CD4-positive, alpha-beta T cell treated with Interleukin-6 at 100 ng/mL for 8 hours (primary cell): ENCODE results near the gene NHERF2.
"Not testable (repeated sequence)": the region's sequence is repeated elsewhere in the genome, so short reads cannot be mapped to it uniquely, and the experiment has no call there.

Source experiments
- DNase-seq: peaks from one replicate; pipeline ENCODE4 v3.0.0-alpha.2; 2020; ENCODE audit warnings: mixed read lengths, low spot score

The NHERF2 gene

DNA sequence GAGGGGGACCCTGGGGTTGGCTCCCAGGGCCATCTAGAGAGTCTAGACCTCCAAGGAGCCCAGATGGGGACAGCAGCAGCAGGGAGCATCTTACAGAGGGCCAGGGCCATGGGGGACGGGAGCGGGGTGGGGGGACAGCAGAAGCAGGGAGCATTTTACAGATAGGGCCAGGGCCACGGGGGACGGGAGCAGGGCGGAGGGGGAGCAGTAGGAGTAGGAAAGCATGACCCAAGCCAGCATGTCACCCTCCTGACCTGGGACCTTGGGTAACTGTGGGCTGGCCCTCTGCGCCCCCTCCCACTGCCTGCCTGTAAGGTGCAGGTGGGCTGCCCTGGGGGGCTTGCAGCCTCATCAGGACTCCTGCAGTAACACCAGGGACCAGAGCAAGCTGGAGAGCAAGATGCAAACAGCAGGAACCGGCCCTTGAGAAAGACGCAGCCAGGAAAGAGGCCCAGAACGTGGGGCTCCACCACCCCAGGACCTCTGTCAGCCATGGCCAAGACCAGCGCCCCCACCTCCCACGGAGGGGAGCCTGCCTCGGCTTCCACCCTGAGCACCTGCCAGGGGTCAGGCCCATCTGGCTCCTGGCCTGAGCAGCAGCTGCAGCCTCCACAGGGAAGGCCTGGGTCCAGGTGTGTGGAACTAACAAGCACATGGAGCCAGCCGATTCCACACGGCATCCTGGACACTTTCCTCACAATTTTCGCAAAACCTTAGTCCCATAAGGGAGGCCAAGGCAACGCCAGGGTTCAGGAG is 19.4 kb upstream of the NHERF2 start:
- no peak for DNase-seq

DNA sequence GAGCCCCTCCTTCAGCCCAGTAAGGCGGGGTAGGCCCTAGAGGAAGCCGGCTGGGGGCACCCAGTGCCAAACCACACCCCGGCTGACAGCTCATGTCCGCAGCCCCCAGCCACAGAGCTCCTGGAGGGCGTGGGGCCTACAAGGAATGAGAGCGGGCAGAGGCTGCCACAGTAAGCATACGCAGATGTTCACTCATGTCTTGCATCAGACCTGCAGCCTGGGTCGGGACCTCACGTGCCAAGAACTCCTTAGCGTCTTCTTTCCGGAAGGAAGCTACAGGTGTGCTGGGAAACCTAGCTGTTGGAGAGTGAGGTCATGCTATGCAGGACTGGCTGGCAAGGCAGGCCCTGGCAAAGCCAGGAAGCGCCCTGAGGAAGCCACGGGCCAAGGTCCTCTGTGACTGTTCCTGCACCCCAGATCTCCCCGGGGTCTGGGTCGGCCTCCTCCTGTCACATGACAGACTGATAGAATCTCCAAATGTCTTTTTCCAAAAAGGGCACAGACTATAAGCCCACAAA is 18.6 kb upstream of the NHERF2 start:
- no peak for DNase-seq

DNA sequence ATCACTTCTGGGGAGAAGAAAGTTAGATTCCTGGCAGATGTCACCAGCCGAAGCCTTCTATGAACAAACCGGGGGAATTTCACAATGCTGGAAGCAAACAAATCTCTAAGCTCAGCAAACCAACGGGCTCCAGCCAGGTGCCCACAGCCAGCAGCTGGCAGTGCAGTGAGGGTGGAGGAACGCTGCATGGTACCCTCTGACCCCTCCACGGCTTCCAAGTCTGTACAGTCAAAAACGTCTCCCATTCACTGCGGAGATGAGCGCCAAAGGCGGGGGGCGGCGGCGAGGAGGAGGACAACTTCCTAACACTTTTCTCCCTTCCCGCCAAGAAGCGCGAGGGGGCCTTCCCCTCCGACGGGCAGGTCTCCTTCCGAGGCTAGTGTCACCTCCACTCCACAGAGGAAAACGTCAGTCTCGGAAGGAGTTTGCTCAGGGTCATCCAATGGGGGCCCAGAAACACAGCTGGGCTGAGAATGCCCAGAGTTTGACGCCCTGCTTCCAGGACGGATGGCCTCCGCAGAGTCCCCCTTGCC is 18.0 kb upstream of the NHERF2 start:
- no peak for DNase-seq

DNA sequence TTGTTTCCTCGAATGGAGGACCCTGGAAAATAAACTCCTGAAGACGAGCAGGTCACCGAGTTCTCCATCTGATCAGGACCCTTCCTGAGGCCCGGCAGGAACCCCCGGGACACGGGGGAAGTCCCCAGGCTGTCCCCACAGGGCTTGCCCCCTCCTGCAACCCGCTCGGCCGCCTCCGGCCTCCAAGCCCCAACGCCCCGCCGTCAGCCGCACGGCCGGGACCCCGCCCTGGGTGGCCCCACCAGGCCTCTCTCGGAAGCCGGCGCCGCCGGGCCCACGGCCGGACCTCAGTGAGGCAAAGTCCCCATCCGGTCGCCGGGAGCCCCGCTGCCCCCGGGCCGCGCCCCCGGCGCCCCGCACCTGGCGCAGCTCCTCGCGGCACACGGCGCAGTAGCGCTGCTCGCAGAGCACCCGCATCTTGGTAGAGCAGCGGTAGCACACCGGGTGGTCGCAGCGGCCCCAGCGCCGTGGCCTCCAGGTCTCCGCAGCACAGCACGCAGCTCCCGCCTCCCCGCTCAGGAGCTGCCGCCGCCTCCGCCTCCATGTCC is 17.5 kb upstream of the NHERF2 start:
- no peak for DNase-seq

DNA sequence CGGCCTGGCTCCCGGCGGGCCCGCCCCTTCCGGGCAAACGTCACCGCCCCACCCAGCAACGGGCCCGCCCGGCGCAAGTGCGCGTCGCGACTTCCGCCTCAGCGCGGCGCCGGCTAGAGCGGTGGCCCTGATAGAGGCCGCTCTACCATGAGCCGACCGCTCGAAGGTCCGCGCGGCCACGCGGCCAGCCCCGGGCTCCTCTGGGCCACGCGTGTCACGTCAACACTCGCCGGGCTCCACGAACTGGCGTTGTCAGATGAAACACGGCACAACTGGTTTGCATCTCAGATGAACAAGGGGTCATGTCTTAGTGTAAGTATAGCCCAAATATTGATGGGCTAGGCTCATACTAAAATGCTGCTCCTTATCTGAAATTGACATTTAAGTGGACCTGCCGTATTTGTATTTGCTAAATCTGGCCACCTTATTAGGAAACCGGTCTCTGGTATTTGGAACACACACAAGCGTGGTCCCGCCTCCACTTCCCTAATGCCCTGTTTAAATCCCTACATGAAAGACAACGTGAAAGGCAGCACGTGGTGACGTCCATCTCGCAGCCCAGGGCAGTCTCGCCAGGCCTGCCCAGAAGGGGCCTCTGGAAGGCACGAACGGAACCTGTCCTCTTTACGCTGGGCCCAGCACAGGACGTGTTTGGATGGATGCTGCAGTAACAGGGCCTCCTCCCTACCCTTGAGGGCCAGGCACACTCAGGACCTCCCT is 16.8 kb upstream of the NHERF2 start, which contains the start of gene ZNF598:
ZNF598 (minus strand) TSS at position 31 of the 720 bp plus-strand sequence.
- peak; percentile 68 for DNase-seq

DNA sequence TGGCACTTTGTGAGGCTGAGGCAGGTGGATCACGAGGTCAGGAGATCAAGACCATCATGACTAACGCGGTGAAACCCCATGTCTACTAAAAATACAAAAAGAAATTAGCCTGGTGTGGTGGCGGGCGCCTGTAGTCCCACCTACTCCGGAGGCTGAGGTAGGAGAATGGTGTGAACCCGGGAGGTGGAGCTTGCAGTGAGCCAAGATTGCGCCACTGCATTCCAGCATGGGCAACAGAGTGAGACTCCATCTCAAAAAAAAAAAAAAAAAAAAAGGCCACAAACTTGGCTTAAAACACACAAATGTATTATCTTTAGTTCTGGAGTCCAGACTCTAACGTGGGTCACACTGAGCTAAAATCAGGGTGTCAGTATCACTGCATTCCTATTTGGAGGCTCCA is 15.0 kb upstream of the NHERF2 start:
- not testable (repeated sequence) for DNase-seq

DNA sequence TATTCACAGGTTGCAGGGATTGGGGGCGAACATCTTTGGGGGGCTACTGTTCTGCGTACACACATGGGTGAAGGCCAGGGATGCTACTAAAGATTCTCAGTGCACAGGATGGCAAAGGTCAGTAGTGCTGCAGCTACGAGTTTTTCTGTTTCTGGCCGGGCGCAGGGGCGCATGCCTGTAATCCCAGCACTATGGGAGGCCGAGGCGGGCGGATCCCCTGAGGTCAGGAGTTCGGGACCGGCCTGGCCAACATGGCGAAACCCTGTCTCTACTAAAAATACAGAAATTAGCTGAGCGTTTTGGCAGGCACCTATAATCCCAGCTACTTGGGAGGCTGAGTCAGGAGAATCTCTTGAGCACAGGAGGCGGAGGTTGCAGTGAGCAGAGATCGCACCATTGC is 13.2 kb upstream of the NHERF2 start:
- no peak for DNase-seq

DNA sequence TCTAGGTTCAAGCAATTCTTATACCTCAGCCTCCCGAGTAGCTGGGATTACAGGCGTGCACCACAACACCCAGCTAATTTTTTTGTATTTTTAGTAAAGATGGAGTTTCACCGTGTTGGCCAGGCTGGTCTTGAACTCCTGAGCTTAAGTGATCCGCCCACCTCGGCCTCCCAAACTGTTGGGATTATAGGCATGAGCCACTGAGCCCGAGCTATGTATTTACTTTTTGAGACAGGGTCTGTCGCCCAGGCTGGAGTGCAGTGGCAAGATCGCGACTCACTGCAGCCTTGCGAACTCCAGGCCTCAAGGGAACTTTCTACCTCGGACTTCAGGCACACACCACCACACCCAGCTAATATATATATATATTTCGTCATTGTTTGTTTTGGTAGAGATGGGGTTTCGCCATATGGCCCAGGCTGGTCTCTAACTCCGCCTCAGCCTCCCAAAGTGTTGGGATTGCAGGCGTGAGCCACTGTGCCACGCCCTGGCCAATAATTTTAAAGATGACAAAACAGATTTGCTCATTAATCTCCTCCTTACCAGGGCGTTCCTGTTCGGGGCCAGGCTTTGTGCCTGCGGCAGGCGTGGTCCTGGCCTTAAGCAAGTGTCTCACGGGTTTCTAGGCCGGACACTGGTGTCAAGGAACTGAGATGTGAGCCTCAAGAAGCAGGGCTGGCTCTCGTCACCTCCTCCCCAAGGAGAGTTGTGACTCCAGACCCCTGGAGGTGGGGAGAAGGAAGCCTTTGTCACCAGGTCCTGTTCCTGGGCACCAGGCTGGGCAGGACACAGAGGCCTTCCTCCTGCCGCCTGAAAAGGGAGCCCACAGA is 11.4 kb upstream of the NHERF2 start:
- DNase-seq, result no peak

DNA sequence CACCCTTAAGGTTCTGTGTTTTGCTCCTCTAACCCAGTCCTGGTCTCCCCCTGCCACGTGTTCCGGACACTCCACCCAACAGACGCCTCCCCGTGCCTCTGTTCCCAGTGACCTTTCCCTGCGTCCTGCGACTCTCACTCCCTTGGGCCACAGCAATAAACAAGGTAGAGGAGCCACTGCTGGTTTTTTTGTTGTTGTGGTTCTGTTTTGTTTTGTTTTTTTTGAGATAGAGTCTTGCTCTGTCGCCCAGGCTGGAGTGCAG is 10.8 kb upstream of the NHERF2 start:
- no peak for DNase-seq

DNA sequence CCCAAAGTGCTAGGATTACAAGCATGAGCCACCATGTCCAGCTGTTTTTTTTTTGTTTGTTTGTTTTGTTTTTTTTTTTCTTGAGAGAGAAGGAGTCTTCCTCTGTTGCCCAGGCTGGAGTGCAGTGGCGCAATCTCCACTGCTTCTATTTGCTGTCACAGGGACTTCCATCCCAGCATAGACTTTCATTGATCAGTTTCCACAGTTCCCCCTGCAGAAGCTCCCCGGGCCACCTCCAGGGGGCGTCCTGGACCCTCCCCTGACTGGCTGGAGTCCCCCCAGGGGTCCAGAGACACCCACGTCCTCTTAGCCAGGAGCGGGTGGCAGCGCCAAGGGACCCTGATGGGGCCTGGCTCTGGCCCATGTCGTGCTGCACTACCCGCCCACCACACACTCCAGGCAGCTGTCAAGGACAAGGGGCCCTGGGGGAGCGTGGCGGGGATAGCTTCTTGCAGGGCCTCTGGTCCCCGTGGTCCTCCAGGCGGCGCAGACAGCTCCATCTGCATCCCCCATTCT is 10.2 kb upstream of the NHERF2 start:
- no peak for DNase-seq

DNA sequence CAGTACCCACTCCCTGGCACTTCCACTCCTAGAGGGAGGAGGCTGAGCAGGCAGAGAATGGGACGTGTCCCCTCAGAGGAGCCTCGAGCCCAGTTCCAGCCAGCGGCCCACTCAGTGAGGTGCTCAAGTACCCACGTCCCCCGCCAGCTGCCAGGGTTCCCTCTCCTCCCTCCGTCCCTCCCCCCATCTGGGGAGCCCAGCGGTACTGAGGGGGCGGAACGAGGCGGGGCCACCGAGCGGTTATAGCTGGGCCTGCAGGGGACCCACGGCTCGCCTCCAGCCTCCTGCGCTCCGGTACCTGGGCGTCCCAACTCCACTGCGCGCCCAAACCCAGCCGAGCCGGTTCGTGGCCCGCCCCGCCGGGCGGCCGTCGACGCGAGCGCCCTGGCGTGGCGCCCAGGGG is 7.2 kb upstream of the NHERF2 start, which contains the start of gene NPW:
NPW (plus strand) TSS at position 268 of the 403 bp plus-strand sequence.
- DNase-seq, result no peak

DNA sequence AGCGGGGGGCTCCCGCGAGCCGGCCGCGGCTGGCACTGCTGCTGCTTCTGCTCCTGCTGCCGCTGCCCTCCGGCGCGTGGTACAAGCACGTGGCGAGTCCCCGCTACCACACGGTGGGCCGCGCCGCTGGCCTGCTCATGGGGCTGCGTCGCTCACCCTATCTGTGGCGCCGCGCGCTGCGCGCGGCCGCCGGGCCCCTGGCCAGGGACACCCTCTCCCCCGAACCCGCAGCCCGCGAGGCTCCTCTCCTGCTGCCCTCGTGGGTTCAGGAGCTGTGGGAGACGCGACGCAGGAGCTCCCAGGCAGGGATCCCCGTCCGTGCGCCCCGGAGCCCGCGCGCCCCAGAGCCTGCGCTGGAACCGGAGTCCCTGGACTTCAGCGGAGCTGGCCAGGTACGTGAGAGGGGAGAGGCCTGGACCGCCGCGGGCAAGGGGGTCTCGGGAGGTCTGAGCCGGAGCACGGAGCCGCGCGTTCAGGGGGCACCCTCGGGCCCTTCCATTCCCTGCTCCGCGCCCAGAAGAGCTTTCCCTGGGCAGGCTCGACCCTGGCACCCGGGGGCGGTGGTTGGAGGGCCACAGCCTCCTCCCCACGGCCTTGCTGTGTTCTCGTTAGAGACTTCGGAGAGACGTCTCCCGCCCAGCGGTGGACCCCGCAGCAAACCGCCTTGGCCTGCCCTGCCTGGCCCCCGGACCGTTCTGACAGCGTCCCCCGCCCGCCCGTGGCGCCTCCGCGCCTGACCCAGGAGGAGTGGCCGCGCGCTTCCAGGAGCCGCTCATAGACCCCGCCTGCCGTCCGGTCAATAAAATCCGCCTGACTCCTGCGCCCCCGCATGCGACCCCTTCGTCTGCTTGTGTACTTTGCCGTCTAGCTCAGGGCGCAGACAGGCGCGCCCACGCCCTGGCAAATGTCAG is 6.5 kb upstream of the NHERF2 start:
- no peak for DNase-seq

DNA sequence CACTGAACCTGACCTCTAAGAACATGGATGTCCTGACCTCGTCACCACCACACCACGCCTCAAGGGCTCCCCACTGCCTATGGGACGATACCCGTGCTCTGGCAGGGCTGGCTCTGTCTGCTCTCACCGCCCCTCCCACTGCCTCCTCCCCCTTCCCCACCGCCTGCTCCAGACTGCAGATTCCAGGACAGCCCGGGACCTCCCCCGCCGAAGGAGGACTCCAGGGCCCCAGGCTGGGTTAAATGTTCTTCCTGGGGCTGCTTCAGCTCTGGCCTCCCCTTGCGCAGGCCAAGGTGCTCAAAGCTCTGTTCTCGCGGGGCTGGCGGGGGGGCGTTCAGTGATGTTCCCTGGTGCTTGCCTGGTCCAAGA is 4.0 kb upstream of the NHERF2 start:
- no peak for DNase-seq

DNA sequence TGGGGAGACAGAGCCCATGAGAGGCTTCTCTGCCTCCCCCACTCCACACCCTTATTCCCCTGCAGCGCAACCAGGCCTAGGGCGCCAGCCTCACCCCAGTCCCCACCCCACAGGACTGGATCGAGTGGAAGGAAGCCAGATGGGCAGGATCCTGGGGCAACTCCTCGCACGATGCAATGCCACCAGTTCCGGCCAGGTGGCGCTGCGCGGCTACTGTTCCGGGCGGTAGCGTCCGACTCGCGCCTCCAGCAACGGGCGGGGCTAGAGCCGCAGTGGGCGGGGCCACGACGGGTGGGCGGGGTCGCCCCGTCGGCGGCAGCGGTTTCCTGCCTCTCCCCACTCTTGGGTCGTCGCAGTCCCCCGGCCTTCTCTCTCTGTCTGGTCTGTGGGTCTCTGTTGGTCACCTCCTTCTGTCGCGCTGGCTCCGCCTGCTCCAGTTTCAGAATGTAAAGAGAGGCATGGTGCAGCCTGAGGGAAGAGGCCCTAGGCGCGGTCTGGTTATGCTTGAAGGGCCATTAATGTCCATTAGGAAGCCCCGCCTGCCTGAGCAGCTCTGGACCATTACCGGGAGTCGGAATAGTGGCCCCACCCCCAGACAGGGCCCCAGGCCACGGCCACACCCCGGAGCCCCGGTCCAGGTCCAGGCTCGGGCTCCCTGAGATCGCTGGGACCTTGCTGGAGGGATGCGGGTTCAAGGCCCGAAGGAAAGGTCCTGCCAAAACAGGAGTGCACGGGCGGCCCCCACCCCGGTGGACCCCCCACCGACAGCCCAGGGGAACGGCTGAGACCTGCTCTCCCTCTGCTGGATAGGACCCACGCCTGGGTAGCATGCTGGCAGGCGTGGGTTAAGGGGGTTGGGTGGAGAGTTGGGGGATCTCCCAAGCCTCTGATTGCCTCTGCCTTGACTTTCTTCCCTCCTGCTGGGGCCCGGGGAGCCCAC is 3.3 kb upstream of the NHERF2 start:
- peak; percentile 94 for DNase-seq

DNA sequence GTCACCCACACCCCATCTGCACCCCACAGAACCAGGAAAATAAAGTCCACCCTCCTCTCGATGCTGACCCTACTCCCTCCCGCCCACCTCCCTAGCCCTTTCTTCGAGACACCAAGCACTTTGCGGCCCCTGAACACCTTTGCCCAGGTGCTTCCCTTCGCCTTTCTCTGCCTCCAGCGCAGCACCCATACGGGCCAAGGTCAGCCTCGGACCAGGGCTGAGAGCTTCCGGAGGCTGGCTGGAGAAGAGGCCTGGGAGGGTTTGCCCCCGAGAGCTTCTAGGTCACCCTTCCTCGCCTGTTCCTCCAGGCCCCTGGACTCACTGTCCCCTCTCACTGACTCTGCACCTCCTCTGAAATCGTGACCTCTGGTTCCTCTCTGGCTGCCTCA is 2.7 kb upstream of the NHERF2 start:
- no peak for DNase-seq

DNA sequence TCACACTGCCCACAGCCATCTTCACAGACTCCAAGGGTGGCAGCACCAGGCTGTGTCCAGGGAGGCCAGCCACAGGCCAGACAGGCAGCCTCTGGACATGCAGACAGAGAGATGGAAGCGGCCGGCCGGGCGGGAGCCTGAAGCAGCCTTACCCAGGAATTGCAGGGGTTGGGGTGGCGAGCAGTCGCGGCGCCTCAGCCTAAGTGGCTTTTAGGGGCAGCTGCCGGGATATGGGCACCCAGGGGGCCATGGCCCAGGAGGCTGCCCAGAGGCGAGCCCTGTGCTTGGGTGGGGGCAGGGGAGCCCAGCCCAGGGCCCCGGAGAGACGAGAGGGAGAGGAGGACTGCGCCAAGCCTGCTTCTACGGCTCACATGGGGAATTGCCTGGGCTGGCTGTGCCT is 1.5 kb upstream of the NHERF2 start:
- DNase-seq, result no peak

DNA sequence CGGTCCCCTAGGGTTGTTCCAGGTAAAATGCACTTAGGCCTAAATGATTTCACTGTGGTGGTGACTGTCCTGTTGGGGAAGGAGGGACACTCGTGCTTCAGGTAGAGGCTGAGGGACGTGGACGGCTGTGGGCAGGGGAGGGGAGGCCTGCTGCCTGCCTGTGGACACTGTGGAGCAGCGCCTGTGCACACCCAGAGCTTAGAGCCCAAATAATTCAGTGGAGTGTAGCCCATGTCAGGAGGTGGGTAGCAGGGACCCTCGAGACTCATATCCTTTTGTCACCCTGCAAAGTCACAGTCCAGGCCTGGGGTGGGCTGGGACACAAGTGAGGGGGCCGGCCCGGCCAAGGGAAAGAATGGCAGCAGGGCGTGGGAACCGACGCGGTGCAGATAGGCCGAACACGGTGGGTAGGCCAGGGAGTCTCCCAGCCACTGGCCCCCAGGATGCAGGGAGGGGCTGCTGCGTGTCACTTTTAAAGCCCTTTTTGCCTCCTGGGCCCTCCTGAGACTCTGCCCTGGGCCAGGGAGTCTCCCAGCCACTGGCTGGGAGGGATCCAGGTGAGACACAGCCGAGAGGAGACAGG is 733 bp upstream of the NHERF2 start:
- DNase-seq, result no peak

DNA sequence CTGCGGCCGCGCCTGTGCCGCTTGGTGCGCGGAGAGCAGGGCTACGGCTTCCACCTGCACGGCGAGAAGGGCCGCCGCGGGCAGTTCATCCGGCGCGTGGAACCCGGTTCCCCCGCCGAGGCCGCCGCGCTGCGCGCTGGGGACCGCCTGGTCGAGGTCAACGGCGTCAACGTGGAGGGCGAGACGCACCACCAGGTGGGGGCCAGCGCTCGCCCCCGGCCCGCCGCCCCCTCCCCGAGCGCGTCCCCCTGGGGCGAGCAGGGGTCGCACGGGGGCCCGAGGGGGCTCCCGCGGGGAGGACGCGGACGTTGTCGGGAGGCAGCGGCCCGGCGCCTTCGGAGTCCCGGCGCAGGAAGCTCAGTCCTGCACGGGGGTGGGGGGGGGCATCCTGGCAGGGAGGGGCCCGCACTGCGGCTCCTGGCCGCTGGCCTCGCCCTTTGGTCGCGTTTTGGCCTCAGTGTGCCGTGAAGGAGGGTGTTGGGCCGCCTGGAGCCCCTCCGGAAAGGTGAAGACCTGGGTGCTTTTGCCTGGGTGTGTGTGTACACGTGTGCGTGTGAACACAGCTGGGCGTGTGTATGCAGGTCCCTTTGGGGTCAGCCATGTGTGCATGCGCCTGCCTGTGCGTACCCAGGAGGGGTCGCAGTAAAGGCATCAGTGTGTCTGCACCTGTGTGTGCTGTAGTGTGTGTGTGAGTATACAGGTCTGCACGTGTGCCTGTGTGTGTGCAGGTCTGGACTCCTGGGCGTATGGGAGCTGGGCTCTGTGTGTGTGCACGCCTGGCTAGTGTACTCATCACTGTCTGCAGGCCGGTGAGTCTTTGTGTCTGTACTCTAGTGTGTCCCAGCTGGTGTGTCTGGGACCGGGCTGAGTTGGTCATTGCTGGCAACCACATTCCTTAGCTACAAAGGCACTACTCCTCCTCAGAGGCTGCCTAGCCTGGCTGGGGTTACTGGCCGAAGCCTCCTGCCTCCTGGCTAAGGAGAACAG is 615 bp downstream of the NHERF2 start:
- no peak for DNase-seq
